Suprapubic skin (tissue), 4 donors: ENCODE data around the gene MYO15A. TPM values are rescaled to one million over a fixed set of nuclear protein-coding genes. Genes with fewer than 3 reads are reported as not detected.

ENCODE experiments used
- DNase-seq, 2 donors: peaks; one replicate each; pipeline ENCODE4 v3.0.0-alpha.2; 2019; ENCODE audit warnings: low spot score in 2 of 2
- H3K27ac ChIP-seq: fragments of 200-600 bp; sonication (generic); one replicate; pipeline ENCODE4 v1.5.1; 2019
- H3K27me3 ChIP-seq: fragments of 200-600 bp; sonication (generic); one replicate; pipeline ENCODE4 v1.5.1; 2019
- H3K36me3 ChIP-seq: fragments of 200-600 bp; sonication (generic); one replicate; pipeline ENCODE4 v1.5.1; 2019
- H3K4me1 ChIP-seq: fragments of 200-600 bp; sonication (generic); one replicate; pipeline ENCODE4 v1.5.1; 2019
- H3K4me3 ChIP-seq: fragments of 200-600 bp; sonication (generic); one replicate; pipeline ENCODE4 v1.5.1; 2019; ENCODE audit warnings: mild to moderate bottlenecking
- H3K9me3 ChIP-seq: fragments of 200-600 bp; sonication (generic); one replicate; pipeline ENCODE4 v1.5.1; 2019
- EP300 ChIP-seq: sonication (generic); formaldehyde crosslinking; IDR thresholded peaks from one replicate; pipeline ENCODE4 v1.6.1; 2017; ENCODE audit warnings: antibody characterized with exemption
- POLR2A ChIP-seq, 2 donors: fragments of 450-650 bp; IDR thresholded peaks; one replicate each; pipeline ENCODE4 v1.6.1; 2017; ENCODE audit warnings: antibody characterized with exemption in 2 of 2, mild to moderate bottlenecking in 2 of 2, moderate library complexity in 2 of 2
- POLR2AphosphoS5 ChIP-seq, 3 donors: sonication (generic); formaldehyde crosslinking; IDR thresholded peaks; one replicate each; pipeline ENCODE4 v1.6.1; 2017; ENCODE audit warnings: antibody characterized with exemption in 3 of 3
- WGBS: methylation state at CpG from one replicate; pipeline ENCODE4 v1.1.5; 2018; 5-methylcytosine and 5-hydroxymethylcytosine counted together
- total RNA-seq, 4 donors: library from RNA; depleted of rRNA; stranded (reverse); fragments of >200 nt; gene quantifications; one replicate each; pipeline ENCODE4 v1.1.0, GENCODE V29; 2016
- TF ChIP-seq, protein P1 (sequence below), 2 donors: fragments of 200-600 bp in 1 of 2; fragments of 450-650 bp in 1 of 2; sonication (generic) in 1 of 2; IDR thresholded peaks; one replicate each; pipeline ENCODE4 v1.5.1; 2016 to 2019; ENCODE audit warnings: antibody characterized with exemption in 2 of 2, mild to moderate bottlenecking in 1 of 2, moderate library complexity in 1 of 2

MYO15A gene
- total RNA-seq, 4 donors from 2014 or later = 0.23 to 0.49 (median 0.41) TPM

DNA sequence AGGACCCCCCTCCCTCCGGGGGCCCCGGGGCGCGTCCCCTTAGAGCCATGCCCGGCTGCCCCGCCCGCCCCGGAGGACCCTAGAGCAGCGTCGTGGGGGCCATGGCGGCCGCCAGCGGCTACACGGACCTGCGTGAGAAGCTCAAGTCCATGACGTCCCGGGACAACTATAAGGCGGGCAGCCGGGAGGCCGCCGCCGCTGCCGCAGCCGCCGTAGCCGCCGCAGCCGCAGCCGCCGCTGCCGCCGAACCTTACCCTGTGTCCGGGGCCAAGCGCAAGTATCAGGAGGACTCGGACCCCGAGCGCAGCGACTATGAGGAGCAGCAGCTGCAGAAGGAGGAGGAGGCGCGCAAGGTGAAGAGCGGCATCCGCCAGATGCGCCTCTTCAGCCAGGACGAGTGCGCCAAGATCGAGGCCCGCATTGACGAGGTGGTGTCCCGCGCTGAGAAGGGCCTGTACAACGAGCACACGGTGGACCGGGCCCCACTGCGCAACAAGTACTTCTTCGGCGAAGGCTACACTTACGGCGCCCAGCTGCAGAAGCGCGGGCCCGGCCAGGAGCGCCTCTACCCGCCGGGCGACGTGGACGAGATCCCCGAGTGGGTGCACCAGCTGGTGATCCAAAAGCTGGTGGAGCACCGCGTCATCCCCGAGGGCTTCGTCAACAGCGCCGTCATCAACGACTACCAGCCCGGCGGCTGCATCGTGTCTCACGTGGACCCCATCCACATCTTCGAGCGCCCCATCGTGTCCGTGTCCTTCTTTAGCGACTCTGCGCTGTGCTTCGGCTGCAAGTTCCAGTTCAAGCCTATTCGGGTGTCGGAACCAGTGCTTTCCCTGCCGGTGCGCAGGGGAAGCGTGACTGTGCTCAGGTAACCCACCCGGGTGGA lies 75.8 kb downstream of the MYO15A start:
- DNase-seq = peak; percentile 80 to 88
- under 1% methylated on average over 51 of the region's 92 CpGs for WGBS
- TF ChIP-seq, protein P1, sequence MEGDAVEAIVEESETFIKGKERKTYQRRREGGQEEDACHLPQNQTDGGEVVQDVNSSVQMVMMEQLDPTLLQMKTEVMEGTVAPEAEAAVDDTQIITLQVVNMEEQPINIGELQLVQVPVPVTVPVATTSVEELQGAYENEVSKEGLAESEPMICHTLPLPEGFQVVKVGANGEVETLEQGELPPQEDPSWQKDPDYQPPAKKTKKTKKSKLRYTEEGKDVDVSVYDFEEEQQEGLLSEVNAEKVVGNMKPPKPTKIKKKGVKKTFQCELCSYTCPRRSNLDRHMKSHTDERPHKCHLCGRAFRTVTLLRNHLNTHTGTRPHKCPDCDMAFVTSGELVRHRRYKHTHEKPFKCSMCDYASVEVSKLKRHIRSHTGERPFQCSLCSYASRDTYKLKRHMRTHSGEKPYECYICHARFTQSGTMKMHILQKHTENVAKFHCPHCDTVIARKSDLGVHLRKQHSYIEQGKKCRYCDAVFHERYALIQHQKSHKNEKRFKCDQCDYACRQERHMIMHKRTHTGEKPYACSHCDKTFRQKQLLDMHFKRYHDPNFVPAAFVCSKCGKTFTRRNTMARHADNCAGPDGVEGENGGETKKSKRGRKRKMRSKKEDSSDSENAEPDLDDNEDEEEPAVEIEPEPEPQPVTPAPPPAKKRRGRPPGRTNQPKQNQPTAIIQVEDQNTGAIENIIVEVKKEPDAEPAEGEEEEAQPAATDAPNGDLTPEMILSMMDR (IDR thresholded peaks at IDR 0.05) = no peak
- TF ChIP-seq POLR2AphosphoS5 (IDR thresholded peaks at IDR 0.05) = peak in 1 of 3 donors; percentile 49
- H3K36me3 ChIP-seq = no peaks in the 10 kb centered on the region
- H3K27ac ChIP-seq = peak overlapping the region; percentile 97
- peaks cover 68% of the 10 kb centered on the region for H3K4me1 ChIP-seq
- peak overlapping the region; percentile 95 for H3K4me3 ChIP-seq
- H3K9me3 ChIP-seq = no peaks in the 10 kb centered on the region
- H3K27me3 ChIP-seq = no peaks in the 10 kb centered on the region

- TF ChIP-seq, protein P1 (IDR thresholded peaks at IDR 0.05) = no peak
- TF ChIP-seq POLR2A (IDR thresholded peaks at IDR 0.05) (no peak), POLR2AphosphoS5 (IDR thresholded peaks at IDR 0.05) (no peak), EP300 (no peak)
- Histone ChIP-seq H3K27me3 (no peaks in the 10 kb centered on the region), H3K4me1 (peaks cover 77% of the 10 kb centered on the region), H3K4me3 (peak overlapping the region; percentile 95), H3K9me3 (no peaks in the 10 kb centered on the region), H3K36me3 (no peaks in the 10 kb centered on the region), H3K27ac (peak overlapping the region; percentile 97)
- WGBS = 12% methylated on average over 3 of the region's 3 CpGs
- DNase-seq = no peak
These were observed 76.8 kb downstream of the MYO15A start for GRCh38 chr17:18185391-18185790.

DNA sequence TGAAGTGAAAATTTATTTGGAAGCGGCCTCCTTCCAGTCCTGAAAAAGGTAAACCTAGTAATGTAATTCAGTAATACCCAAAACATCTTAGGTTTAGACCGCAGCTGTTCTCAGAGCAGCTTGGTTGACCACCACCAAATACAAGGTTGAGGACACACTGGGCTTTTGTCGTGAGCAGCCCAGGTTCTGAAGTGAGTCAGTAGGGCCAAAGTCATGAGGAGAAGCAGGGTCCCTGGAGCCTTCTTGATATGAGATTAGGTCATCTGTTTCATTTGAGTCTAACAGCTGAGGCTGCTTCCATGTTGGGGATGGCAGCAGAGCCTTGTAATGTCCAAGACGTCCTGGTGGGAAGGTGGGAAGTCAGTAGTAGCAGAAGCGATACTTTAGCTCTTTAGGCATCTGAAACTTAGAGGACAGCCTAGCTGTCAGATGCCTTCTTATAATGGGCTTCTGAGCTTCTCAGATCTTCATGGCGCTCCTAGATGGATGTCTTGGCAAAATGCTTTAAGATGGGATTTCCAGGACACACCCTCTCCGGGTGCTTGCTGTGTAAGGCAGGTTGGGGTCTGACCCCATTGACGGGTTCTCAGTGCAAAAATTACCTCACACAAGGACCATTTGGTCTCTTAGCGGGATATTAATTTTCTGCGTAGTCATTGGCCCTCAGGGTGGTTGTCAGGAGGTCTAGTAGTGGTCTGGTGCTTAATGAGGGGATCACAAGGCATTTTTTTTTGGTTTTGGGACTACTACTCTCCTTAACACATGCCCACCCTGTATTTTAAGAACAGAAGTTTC lies 77.5 kb downstream of the MYO15A start:
- WGBS = 49% methylated on average over 10 of the region's 10 CpGs
- no peaks in the 10 kb centered on the region for H3K27me3 ChIP-seq
- no peak for DNase-seq
- H3K27ac ChIP-seq = peak overlapping the region; percentile 97
- peak overlapping the region; percentile 95 for H3K4me3 ChIP-seq
- TF ChIP-seq POLR2A (IDR thresholded peaks at IDR 0.05) (no peak), POLR2AphosphoS5 (IDR thresholded peaks at IDR 0.05) (no peak), EP300 (no peak)
- TF ChIP-seq, protein P1 (IDR thresholded peaks at IDR 0.05) = no peak
- H3K4me1 ChIP-seq = peaks cover 83% of the 10 kb centered on the region
- H3K36me3 ChIP-seq = no peaks in the 10 kb centered on the region
- H3K9me3 ChIP-seq = no peaks in the 10 kb centered on the region

DNA sequence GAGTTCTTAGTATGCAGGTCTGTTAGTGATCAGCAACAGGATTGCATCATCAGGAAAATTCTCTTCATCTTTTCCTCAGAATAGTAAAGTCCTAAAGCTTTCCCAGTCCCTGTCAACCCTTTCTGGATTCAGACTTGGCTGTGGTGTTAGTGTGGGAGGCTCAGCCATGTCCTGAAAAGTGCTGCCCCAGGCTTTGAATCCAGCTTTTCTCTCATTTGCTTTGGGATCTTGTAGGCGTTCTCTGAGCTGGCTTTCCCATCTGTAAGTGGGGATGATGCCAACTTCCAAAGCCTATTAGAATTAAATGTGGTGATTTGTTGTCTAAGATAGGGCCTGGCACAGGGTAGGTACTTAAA lies 78.0 kb downstream of the MYO15A start:
- 9% methylated on average over 1 of the region's 1 CpG for WGBS
- TF ChIP-seq, protein P1 (IDR thresholded peaks at IDR 0.05) = no peak
- TF ChIP-seq POLR2A (IDR thresholded peaks at IDR 0.05) = no peak
- TF ChIP-seq POLR2AphosphoS5 (IDR thresholded peaks at IDR 0.05) = no peak
- no peak for TF ChIP-seq EP300
- H3K9me3 ChIP-seq = no peaks in the 10 kb centered on the region
- peaks cover 83% of the 10 kb centered on the region for H3K4me1 ChIP-seq
- no peak for DNase-seq
- H3K36me3 ChIP-seq = no peaks in the 10 kb centered on the region
- peak overlapping the region; percentile 97 for H3K27ac ChIP-seq
- H3K27me3 ChIP-seq = no peaks in the 10 kb centered on the region
- H3K4me3 ChIP-seq = peak overlapping the region; percentile 95

DNA sequence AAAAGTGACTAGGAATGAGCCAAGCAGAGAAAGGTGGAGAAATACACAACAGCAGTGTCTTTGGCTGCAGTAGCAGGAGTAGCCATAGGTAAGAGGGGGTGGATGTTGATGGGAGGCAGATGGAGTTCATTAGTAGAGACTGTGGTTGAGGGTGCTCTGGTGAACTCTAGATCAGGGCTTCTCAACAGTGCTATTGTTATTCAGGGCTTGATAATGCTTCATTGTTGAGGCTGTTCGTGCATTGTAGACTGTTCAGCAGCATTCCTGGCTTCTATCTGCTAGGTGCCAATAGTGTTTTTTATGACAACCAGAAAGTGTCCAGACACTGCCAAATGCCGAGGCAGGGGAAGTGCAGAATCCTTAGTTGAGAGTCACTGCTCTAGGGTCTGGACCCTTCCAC lies 78.7 kb downstream of the MYO15A start:
- DNase-seq = no peak
- Histone ChIP-seq H3K9me3 (no peaks in the 10 kb centered on the region), H3K4me3 (peak overlapping the region; percentile 95), H3K36me3 (no peaks in the 10 kb centered on the region), H3K27ac (peak overlapping the region; percentile 97), H3K27me3 (no peaks in the 10 kb centered on the region), H3K4me1 (peaks cover 83% of the 10 kb centered on the region)
- TF ChIP-seq POLR2AphosphoS5 (IDR thresholded peaks at IDR 0.05) (no peak), POLR2A (IDR thresholded peaks at IDR 0.05) (no peak), EP300 (no peak)
- TF ChIP-seq, protein P1 (IDR thresholded peaks at IDR 0.05) = no peak
- 0% methylated on average over 1 of the region's 2 CpGs for WGBS
